ENCODE data around the gene PRICKLE3. TPM values are rescaled to one million over a fixed set of nuclear protein-coding genes. Genes with fewer than 3 reads are reported as not detected.

The PRICKLE3 gene
- total and polyA plus RNA-seq, 2 of the 4 experiments (the other 2 are of a cell fraction), result 3.4 to 6.4 TPM

GRCh38 chrX:49191574-49192011 is 5.4 kb upstream of the PRICKLE3 start:
- Histone ChIP-seq H3K27ac (ENCODE audit: insufficient read depth, low read length) (peak overlapping the region; percentile 37), H2AFZ (replicated peaks; ENCODE audit: low read length, poor library complexity) (peak overlapping the region; percentile 88), H3K9me1 (ENCODE audit: insufficient read depth, low read length) (no peaks in the 10 kb centered on the region), H3K9me3 (ENCODE audit: control insufficient read depth, insufficient read depth, low read length) (no peaks in the 10 kb centered on the region), H3K27me3 (ENCODE audit: control insufficient read depth, insufficient read depth, low read length) (no peaks in the 10 kb centered on the region), H3K4me2 (ENCODE audit: low read depth, low read length) (peak overlapping the region; percentile 81), H3K14ac (replicated peaks; ENCODE audit: low read depth, low read length) (peak overlapping the region; percentile 48; the same call in 1 of the 2 replicates), H2AK9ac (replicated peaks; ENCODE audit: low read depth, low read length, poor library complexity) (peak overlapping the region; percentile 76), H3K23ac (ENCODE audit: low read depth, low read length) (no peak overlapping the region; the same call in 1 of the 2 replicates), H3K79me1 (ENCODE audit: low read depth in 1 of 2, low read length in 2 of 2) (no peaks in the 10 kb centered on the region; a peak in 1 of 4 replicates), H3K56ac (ENCODE audit: extremely low read depth, insufficient read depth, low read length) (no peak overlapping the region), H2BK15ac (ENCODE audit: low read depth, low read length) (no peak overlapping the region), H3K4me3 (ENCODE audit: insufficient read depth, low read depth, low read length) (peak overlapping the region; percentile 64), H3K36me3 (ENCODE audit: control insufficient read depth, insufficient read depth, low read length) (no peaks in the 10 kb centered on the region), H2BK120ac (ENCODE audit: low read depth, low read length) (no peak overlapping the region), H4K5ac (ENCODE audit: low read depth, low read length) (no peak overlapping the region), H4K20me1 (ENCODE audit: insufficient read depth, low read length) (no peaks in the 10 kb centered on the region), H3K18ac (ENCODE audit: low read depth, low read length) (no peak overlapping the region), H2BK5ac (ENCODE audit: low read depth, low read length, poor library complexity, severe bottlenecking) (peak overlapping the region; percentile 41), H4K8ac (ENCODE audit: low read depth in 2 of 2, low read length in 2 of 2) (peak overlapping the region in 1 of 2 experiments; percentile 72; a peak in 2 of 4 replicates), H2AK5ac (ENCODE audit: low read depth, low read length) (no peak overlapping the region), H3K4ac (ENCODE audit: low read depth, low read length) (peak overlapping the region; percentile 29; the same call in 1 of the 2 replicates), H3K9ac (ENCODE audit: low read depth, low read length) (peak overlapping the region; percentile 75), H4K91ac (ENCODE audit: insufficient read depth, low read depth, low read length) (peak overlapping the region; percentile 51; the same call in 1 of the 2 replicates), H2BK20ac (ENCODE audit: low read depth, low read length) (no peak overlapping the region), H3K4me1 (ENCODE audit: control insufficient read depth, insufficient read depth, low read length) (no peaks in the 10 kb centered on the region)
- 42% methylated on average over 17 of the region's 34 CpGs; no CpG with 5 or more reads in 1 of the 2 experiments for WGBS, 2 experiments (ENCODE audit: extremely low coverage in 2 of 2, insufficient read length in 1 of 2)
- ATAC-seq (ENCODE audit: low read depth), result no peak; the same call in 1 of the 2 replicates
- ChIA-PET CTCF (interaction anchor here (0.6 to 1.2 kb wide), 2 partner anchors 12 to 66 kb away, joined by 3 to 4 read pairs; no protein-coding TSS in a partner anchor), POLR2A (ENCODE audit: unreplicated experiment) (interaction anchor here (1.0 kb wide), 1 partner anchor 24 kb away, joined by 3 read pairs; no protein-coding TSS in a partner anchor)
- BruUV-seq (replicated peaks), result no TSS peak
- TF ChIP-seq RAD21 (IDR thresholded peaks at IDR 0.05; ENCODE audit: low read length) (no peak), CEBPB (IDR thresholded peaks at IDR 0.05; ENCODE audit: low read depth, low read length) (no peak), RFX5 (IDR thresholded peaks at IDR 0.05; ENCODE audit: low read depth, low read length) (no peak), SMC3 (IDR thresholded peaks at IDR 0.05; ENCODE audit: low read depth, low read length) (no peak), CHD1 (IDR thresholded peaks at IDR 0.05; ENCODE audit: low read depth, low read length) (no peak), NFE2L2 (IDR thresholded peaks at IDR 0.05; ENCODE audit: low read depth, low read length) (no peak), FOS (IDR thresholded peaks at IDR 0.05; ENCODE audit: low read depth, low read length) (no peak)
- TF ChIP-seq, protein P1, sequence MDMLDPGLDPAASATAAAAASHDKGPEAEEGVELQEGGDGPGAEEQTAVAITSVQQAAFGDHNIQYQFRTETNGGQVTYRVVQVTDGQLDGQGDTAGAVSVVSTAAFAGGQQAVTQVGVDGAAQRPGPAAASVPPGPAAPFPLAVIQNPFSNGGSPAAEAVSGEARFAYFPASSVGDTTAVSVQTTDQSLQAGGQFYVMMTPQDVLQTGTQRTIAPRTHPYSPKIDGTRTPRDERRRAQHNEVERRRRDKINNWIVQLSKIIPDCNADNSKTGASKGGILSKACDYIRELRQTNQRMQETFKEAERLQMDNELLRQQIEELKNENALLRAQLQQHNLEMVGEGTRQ (IDR thresholded peaks at IDR 0.05; ENCODE audit: low read depth, low read length), result no peak
- in situ Hi-C loops (cut with MboI; ENCODE audit: low sequenced_read_pairs) (no loop called here), dilution Hi-C loops (cut with HindIII; ENCODE audit: low sequenced_read_pairs, unreplicated experiment) (no loop called here), intact Hi-C loops (cut with micrococcal nuclease) (loop anchor here (2.0 to 5.0 kb wide), 2 partner anchors 77 to 561 kb away; partner anchors contain the start of gene PPP1R3F)
- DNase-seq, result no peak
